SU-DHL-6 (cell line): ENCODE measurements around the gene RAD51B.

Source experiments
- H2AFZ ChIP-seq: fragments of 200-600 bp; sonication (generic); 2 replicates; pipeline ENCODE4 v1.6.1; 2014; ENCODE audit warnings: low read depth, mild to moderate bottlenecking, moderate library complexity, mixed read lengths, antibody characterized with exemption, low read length; ENCODE audit not compliant: severe bottlenecking
- H3F3A ChIP-seq: fragments of 200-600 bp; shearing (Covaris generic); 2 replicates; pipeline ENCODE4 v1.6.0; 2016; ENCODE audit warnings: antibody characterized with exemption, mild to moderate bottlenecking; ENCODE audit not compliant: insufficient read depth
- H3K27ac ChIP-seq: fragments of 200-600 bp; sonication (generic); 2 replicates; pipeline ENCODE4 v1.5.1; 2016; ENCODE audit warnings: low read depth, mild to moderate bottlenecking, low read length, moderate library complexity, mixed read lengths
- H3K27me3 ChIP-seq: fragments of 200-600 bp; sonication (generic), shearing (Covaris generic); 2 replicates; pipeline ENCODE4 v1.6.0; 2014; ENCODE audit warnings: mild to moderate bottlenecking, low read length
- H3K36me3 ChIP-seq: fragments of 200-600 bp; sonication (generic); 2 replicates; pipeline ENCODE4 v1.6.1; 2014; ENCODE audit warnings: mild to moderate bottlenecking, low read length, mixed read lengths
- H3K4me2 ChIP-seq: fragments of 300-600, 200-600 bp; shearing (Covaris generic), sonication (generic); 2 replicates; pipeline ENCODE4 v1.6.0; 2014; ENCODE audit warnings: low read length, low read depth, mild to moderate bottlenecking; ENCODE audit not compliant: poor library complexity, severe bottlenecking
- H3K4me3 ChIP-seq: fragments of 200-600 bp; sonication (generic); 2 replicates; pipeline ENCODE4 v1.5.1; 2014; ENCODE audit warnings: antibody characterized with exemption, low read length, mild to moderate bottlenecking, mixed read lengths; ENCODE audit not compliant: insufficient read depth, poor library complexity, severe bottlenecking
- H3K79me2 ChIP-seq: fragments of 200-600 bp; sonication (generic); 2 replicates; pipeline ENCODE4 v1.6.1; 2014; ENCODE audit warnings: mild to moderate bottlenecking, low read length, moderate library complexity; ENCODE audit not compliant: insufficient read depth
- H3K9ac ChIP-seq: fragments of 200-600 bp; sonication (generic); 2 replicates; pipeline ENCODE4 v1.7.0; 2014; ENCODE audit warnings: mild to moderate bottlenecking, low read length
- H3K9me2 ChIP-seq: fragments of 200-600 bp; sonication (generic); replicated peaks from 2 replicates; pipeline ENCODE4 v1.6.1; 2014; ENCODE audit warnings: low read length; ENCODE audit not compliant: insufficient read depth
- H3K9me3 ChIP-seq: fragments of 200-600 bp; sonication (generic); 2 replicates; pipeline ENCODE4 v1.6.1; 2014; ENCODE audit warnings: low read length, mixed read lengths; ENCODE audit not compliant: insufficient read depth
- H4K20me1 ChIP-seq: fragments of 200-600 bp; sonication (generic); 2 replicates; pipeline ENCODE4 v1.6.1; 2014; ENCODE audit warnings: low read depth, mild to moderate bottlenecking, antibody characterized with exemption, low read length, moderate library complexity, mixed read lengths
- EZH2phosphoT487 ChIP-seq: fragments of 200-600 bp; sonication (generic), shearing (Covaris generic); conservative IDR thresholded peaks from 2 replicates; pipeline ENCODE4 v1.6.1; 2018; ENCODE audit warnings: mild to moderate bottlenecking, antibody characterized with exemption, low read length, moderate library complexity, mixed read lengths
- TF ChIP-seq, protein P1 (sequence below): fragments of 200-600 bp; sonication (generic); IDR thresholded peaks from one replicate; pipeline ENCODE4 v1.5.1; 2017; ENCODE audit warnings: antibody characterized with exemption, mild to moderate bottlenecking, low read length, moderate library complexity; ENCODE audit not compliant: insufficient read depth, poor library complexity, severe bottlenecking

Gene RAD51B

DNA sequence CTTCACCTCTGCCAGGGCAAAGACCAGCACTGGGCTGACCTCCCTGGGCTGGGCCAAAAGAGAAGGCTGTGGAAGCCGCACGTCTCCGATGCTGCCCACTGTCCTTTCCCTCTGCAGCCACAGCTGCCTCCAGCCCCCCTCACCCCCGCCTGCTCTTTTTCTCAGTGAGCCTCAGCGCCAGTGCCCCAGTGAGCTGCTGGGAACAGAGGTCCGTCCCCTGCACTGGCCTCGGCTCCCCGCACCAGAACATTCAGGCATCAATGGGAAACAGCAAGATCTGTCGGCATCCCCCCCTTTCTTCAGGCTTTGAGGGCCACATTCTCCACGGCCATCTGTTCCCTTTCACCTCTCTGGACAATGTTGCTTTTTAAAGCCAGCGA, 575.2 kb downstream of the RAD51B start:
- H2AFZ ChIP-seq, result no peak overlapping the region
- H3K27me3 ChIP-seq, result no peaks in the 10 kb centered on the region
- no peaks in the 10 kb centered on the region for H3K79me2 ChIP-seq
- no peak overlapping the region for H3K4me2 ChIP-seq
- no peaks in the 10 kb centered on the region for H4K20me1 ChIP-seq
- no peaks in the 10 kb centered on the region for H3F3A ChIP-seq
- H3K9me3 ChIP-seq, result no peaks in the 10 kb centered on the region
- TF ChIP-seq, protein P1, sequence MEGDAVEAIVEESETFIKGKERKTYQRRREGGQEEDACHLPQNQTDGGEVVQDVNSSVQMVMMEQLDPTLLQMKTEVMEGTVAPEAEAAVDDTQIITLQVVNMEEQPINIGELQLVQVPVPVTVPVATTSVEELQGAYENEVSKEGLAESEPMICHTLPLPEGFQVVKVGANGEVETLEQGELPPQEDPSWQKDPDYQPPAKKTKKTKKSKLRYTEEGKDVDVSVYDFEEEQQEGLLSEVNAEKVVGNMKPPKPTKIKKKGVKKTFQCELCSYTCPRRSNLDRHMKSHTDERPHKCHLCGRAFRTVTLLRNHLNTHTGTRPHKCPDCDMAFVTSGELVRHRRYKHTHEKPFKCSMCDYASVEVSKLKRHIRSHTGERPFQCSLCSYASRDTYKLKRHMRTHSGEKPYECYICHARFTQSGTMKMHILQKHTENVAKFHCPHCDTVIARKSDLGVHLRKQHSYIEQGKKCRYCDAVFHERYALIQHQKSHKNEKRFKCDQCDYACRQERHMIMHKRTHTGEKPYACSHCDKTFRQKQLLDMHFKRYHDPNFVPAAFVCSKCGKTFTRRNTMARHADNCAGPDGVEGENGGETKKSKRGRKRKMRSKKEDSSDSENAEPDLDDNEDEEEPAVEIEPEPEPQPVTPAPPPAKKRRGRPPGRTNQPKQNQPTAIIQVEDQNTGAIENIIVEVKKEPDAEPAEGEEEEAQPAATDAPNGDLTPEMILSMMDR, result no peak
- no peak for TF ChIP-seq EZH2phosphoT487
- H3K4me3 ChIP-seq, result no peak overlapping the region
- H3K36me3 ChIP-seq, result no peaks in the 10 kb centered on the region
- no peak overlapping the region for H3K27ac ChIP-seq
- no peak overlapping the region for H3K9ac ChIP-seq
- no peaks in the 10 kb centered on the region for H3K9me2 ChIP-seq

DNA sequence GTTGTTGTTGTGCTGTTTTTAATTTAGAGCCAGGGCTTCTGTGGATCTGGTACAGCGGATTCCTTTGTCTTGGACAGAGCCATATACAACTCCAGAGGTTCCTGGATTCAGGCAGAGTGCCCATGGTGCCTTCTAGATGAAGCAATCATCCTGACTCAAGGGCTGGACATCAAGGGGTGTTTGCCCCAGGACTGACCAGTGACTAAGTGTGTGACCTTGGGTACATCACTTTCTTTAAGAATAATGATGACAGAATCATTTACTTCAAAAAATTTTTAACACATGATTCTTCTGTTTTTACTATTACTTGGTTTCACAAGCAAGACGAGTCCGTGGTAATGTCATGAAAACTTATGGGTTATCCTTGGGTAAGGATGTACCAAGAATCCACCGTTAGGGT, 576.0 kb downstream of the RAD51B start:
- TF ChIP-seq, protein P1, result no peak
- no peak for TF ChIP-seq EZH2phosphoT487
- Histone ChIP-seq H3K4me2 (no peak overlapping the region), H3K36me3 (no peaks in the 10 kb centered on the region), H3K9me2 (no peaks in the 10 kb centered on the region), H3K9ac (no peak overlapping the region), H3K4me3 (no peak overlapping the region), H3K9me3 (no peaks in the 10 kb centered on the region), H4K20me1 (no peaks in the 10 kb centered on the region), H3K27ac (no peak overlapping the region), H3K79me2 (no peaks in the 10 kb centered on the region), H3K27me3 (no peaks in the 10 kb centered on the region), H2AFZ (no peak overlapping the region), H3F3A (no peaks in the 10 kb centered on the region)

DNA sequence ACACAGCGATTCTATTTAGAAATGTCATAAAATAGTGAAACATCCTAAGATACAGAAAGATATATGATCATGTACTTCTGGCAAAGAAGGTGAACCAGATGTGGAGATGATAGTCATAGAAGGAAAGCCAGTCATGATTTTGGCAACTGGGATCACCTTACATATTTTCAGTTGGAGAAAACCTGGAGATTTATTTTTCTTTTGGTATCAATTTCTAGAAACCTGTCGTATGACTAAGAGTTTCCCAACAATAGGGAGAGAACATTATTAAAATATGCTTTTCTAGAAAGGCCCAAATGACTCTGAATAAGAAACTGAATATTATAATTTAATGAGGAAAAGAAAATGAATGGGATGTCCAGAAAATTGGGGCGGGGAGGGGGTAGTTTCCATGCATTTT, 576.9 kb downstream of the RAD51B start:
- H3K27me3 ChIP-seq, result no peaks in the 10 kb centered on the region
- H3K9me2 ChIP-seq, result no peaks in the 10 kb centered on the region
- no peak overlapping the region for H3K4me3 ChIP-seq
- H4K20me1 ChIP-seq, result no peaks in the 10 kb centered on the region
- H3K4me2 ChIP-seq, result no peak overlapping the region
- no peaks in the 10 kb centered on the region for H3K36me3 ChIP-seq
- H3K79me2 ChIP-seq, result no peaks in the 10 kb centered on the region
- TF ChIP-seq, protein P1, result no peak
- TF ChIP-seq EZH2phosphoT487, result no peak
- H3F3A ChIP-seq, result no peaks in the 10 kb centered on the region
- no peak overlapping the region for H3K27ac ChIP-seq
- no peak overlapping the region for H3K9ac ChIP-seq
- no peak overlapping the region for H2AFZ ChIP-seq
- H3K9me3 ChIP-seq, result no peaks in the 10 kb centered on the region
